GM18526 (cell line): Measurements from ENCODE around the gene ZNF609.

Source experiments
- POLR2A ChIP-seq: IDR thresholded peaks from 3 replicates; pipeline ENCODE4 v1.6.1; 2011; ENCODE audit not compliant: insufficient read length; ENCODE audit errors: extremely low read depth

The ZNF609 gene

GRCh38 chr15:64633332-64633731 is 173.0 kb downstream of the ZNF609 start:
- no peak for TF ChIP-seq POLR2A

GRCh38 chr15:64634027-64634426 is 173.6 kb downstream of the ZNF609 start:
- TF ChIP-seq POLR2A = no peak

- no peak for TF ChIP-seq POLR2A
Measured at GRCh38 chr15:64634576-64635498, 174.5 kb downstream of the ZNF609 start.

DNA sequence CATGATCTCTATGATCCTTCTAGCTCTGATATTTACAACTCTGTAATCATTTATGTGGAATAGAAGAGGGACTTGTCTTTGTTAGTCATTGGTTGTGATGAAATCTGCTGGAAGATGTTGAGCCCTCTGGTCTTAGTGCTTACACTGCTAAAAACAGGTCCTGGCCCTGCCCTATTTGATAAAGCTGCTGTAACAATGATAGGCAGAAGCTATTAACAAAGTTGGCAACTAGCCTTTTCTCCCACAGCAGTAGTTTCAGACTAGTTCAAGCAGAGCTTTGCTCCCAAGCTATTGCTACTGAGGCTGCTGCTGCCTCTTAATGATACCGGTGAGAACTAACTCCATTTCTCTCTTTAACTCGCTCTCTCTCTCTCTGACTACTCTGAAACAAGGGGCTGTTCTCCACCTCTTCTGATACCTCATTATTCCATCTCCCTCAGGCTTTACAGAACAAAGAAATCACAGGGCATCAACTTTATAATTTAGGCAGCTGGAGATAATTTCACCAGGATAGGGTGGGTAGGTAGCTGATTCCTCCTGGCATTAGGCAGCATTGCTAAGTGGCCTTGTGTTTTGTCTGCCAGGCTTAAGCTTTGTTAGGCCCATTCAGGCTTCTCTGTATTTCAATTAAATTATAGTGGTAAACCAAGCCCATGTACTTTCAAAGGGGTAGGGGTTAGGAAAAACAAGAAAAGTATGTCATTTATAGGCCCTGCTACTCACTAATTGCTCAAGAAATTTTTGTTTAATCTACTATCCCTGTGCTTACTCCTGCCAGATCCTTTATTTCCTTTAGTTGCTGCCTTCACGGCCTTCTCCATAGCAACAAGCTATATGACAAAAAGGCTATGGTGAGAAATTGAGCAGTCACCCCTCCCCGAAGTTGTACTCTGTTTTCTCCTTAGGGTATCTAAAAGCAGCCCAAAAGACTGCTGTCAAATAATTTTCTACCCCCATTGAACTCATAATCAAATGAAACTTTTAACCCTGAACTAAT is 175.4 kb downstream of the ZNF609 start:
- no peak for TF ChIP-seq POLR2A

DNA sequence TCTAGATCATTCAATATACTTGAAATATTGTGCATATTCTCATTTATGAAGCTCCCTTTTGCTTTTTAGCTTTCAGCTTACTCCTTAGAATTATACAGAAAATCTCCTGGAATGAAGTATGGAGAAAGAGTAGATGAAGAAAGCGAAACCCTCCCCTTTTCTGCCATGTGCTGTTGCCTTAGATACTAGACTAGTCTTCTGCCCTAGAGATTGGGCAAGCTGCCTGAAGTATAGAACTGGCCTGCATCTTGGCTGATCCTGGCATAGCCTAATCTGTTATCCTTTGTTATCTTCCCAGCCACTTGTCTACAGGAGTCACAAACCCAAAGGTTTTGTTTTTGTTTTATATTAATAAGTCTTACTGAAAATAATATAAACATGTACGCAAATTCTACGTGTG is 176.2 kb downstream of the ZNF609 start:
- TF ChIP-seq POLR2A = no peak

DNA sequence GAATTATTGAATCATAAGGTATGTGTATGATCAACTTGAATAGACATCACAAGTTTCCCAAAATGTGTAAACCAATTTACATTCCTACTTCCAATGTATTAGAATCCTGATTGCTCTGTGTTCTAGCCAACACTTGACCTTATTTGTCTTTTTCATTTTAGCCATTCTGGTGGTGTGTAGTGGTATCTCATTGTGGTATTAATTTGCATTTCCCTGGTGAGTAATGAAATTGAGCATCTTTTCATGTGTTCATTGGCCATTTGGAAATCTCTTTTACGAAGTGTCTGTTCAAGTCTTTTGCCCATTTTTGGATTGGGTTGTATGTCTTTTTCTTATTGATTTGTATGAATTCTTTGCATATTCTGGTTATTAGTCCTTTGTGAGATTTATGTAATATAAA is 177.0 kb downstream of the ZNF609 start:
- no peak for TF ChIP-seq POLR2A

DNA sequence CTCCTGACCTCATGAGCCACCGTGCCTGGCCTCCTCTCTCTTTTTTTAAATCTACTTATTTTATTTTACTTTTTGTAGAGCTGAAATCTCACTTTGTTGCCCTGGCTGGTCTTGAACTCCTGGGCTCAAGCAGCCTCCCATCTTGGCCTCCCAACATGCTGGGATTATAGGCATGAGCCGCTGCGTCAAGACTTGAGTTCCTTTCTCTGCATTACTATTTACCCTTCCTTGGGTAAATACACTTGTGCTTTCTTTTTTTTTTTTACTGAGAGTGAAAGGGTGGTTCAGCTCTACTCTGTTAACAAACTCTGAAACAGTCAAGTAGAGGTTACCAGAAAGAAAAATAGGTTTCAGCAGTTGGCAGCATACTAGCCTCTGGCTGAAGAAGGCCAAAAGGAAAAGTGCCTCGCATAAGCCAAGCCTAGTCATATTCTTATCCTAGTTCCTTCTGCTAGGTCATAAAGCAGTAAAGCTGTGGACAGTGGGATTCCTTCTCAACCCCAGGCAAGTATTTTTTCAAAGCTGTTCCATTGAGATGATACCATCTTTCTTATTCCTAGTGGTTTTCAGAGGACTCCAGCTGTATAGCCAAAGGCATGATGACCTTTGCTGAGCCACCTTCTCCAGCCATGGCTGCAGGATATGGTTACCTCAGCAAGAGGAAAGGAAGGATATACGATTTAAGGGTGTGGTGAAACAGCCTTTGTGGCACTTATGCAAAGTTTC is 179.9 kb downstream of the ZNF609 start:
- no peak for TF ChIP-seq POLR2A

- TF ChIP-seq POLR2A = no peak
Measured at GRCh38 chr15:64642875-64643274, 182.5 kb downstream of the ZNF609 start.

DNA sequence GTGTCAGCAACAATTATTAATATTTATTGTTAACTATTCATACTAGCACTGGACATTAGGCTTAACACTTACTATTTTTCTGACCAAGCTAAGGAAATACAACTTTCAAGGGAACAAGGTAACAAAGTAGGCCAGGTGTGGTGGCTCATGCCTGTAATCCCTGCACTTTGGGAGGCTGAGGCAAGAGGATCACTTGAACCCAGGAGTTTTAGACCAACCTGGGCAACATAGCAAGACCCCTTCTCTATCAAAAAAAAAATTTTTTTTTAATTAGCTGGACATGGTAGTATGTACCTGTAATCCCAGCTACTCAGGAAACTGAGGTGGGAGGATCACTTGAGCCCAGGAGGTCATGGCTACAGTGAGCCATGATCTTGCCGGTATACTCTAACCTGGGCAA is 183.3 kb downstream of the ZNF609 start:
- no peak for TF ChIP-seq POLR2A

DNA sequence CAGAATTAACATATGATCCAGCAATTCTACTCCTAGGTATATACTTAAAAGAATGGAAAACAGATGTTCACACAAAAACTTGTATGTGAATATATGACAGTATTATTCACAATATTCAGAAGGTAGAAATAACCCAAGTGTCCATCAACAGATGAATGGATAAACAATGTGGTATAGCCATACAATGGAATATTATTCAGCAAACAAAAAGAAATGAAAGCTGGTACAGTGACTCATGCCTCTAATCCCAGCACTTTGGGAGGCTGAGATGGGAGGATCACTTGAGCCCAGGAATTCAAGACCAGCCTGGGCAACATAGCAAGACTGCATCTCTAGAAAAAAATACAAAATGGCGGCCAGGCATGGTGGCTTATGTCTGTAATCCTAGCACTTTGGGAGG is 185.6 kb downstream of the ZNF609 start:
- TF ChIP-seq POLR2A = no peak

GRCh38 chr15:64647367-64647766 is 187.0 kb downstream of the ZNF609 start:
- TF ChIP-seq POLR2A = no peak

GRCh38 chr15:64650552-64650951 is 190.2 kb downstream of the ZNF609 start:
- TF ChIP-seq POLR2A = no peak

- no peak for TF ChIP-seq POLR2A
Measured at GRCh38 chr15:64651601-64652191, 191.3 kb downstream of the ZNF609 start.

- no peak for TF ChIP-seq POLR2A
Measured at GRCh38 chr15:64653757-64654156, 193.4 kb downstream of the ZNF609 start.

- no peak for TF ChIP-seq POLR2A
Measured at GRCh38 chr15:64656508-64656907, 196.1 kb downstream of the ZNF609 start.
